Muscle of leg (tissue), 11 donors: ENCODE results near the gene NEGR1. TPM values are rescaled to one million over a fixed set of nuclear protein-coding genes. Genes with fewer than 3 reads are reported as not detected.
A peak's percentile ranks its signal among the peaks of the same experiment; 100 is the strongest.

Source experiments
- DNase-seq: peaks from one replicate; pipeline ENCODE4 v3.0.0; 2013
- H3K27ac ChIP-seq: one replicate; pipeline ENCODE4 v1.5.1; 2013; ENCODE audit warnings: mild to moderate bottlenecking, low read length, control low read depth
- H3K27me3 ChIP-seq: one replicate; pipeline ENCODE4 v1.6.1; 2013; ENCODE audit warnings: low read length; ENCODE audit not compliant: control insufficient read depth, insufficient read depth
- H3K36me3 ChIP-seq: one replicate; pipeline ENCODE4 v1.6.1; 2013; ENCODE audit warnings: low read length; ENCODE audit not compliant: control insufficient read depth, insufficient read depth
- H3K4me1 ChIP-seq: one replicate; pipeline ENCODE4 v1.6.1; 2013; ENCODE audit warnings: low read length; ENCODE audit not compliant: control insufficient read depth, insufficient read depth
- H3K4me3 ChIP-seq: one replicate; pipeline ENCODE4 v1.5.1; 2013; ENCODE audit warnings: low read length, control low read depth
- H3K9me3 ChIP-seq: replicated peaks from 2 replicates; pipeline ENCODE4 v1.6.1; 2013; ENCODE audit warnings: low read depth, low read length; ENCODE audit not compliant: control insufficient read depth
- WGBS: methylation state at CpG from one replicate; pipeline ENCODE4 v1.1.5; 2013; ENCODE audit warnings: missing lambda C conversion rate; ENCODE audit not compliant: insufficient coverage; 5-methylcytosine and 5-hydroxymethylcytosine counted together
- polyA plus RNA-seq, 8 donors: library from polyadenylated mRNA; unstranded; fragments of 120-200 nt; gene quantifications; one replicate each; pipeline versions ENCODE4 v1.2.1 to v1.2.3, GENCODE V29; 2013; ENCODE audit warnings: inconsistent platforms in 1 of 8, low replicate concordance in 1 of 8; ENCODE audit not compliant: insufficient read length in 8 of 8, insufficient read depth in 1 of 8
- total RNA-seq: library from RNA; stranded (reverse); fragments of 120-200 nt; gene quantifications from one replicate; pipeline ENCODE4 v1.2.4, GENCODE V29; 2013

Gene NEGR1
- total and polyA plus RNA-seq, 9 donors: 15.5 to 24.1 (median 22.1) TPM

- Histone ChIP-seq H3K9me3 (peaks cover 2% of the 10 kb centered on the region), H3K27ac (no peak overlapping the region), H3K27me3 (no peaks in the 10 kb centered on the region), H3K4me3 (no peak overlapping the region), H3K36me3 (no peaks in the 10 kb centered on the region), H3K4me1 (no peaks in the 10 kb centered on the region)
- no CpG with 5 or more reads among the region's 2 CpGs for WGBS
- no peak for DNase-seq
Observed at GRCh38 chr1:72202761-72203160, 79.6 kb downstream of the NEGR1 start.

GRCh38 chr1:72197786-72198185, 84.6 kb downstream of the NEGR1 start:
- Histone ChIP-seq H3K27ac (no peak overlapping the region), H3K36me3 (no peaks in the 10 kb centered on the region), H3K4me1 (no peaks in the 10 kb centered on the region), H3K9me3 (peaks cover 2% of the 10 kb centered on the region), H3K27me3 (no peaks in the 10 kb centered on the region), H3K4me3 (no peak overlapping the region)
- WGBS: no CpG with 5 or more reads among the region's 3 CpGs
- DNase-seq: no peak

- no peak overlapping the region for H3K27ac ChIP-seq
Observed at GRCh38 chr1:72186733-72187307, 95.5 kb downstream of the NEGR1 start.

GRCh38 chr1:72184099-72184701, 98.1 kb downstream of the NEGR1 start:
- WGBS: 83% methylated on average over 1 of the region's 3 CpGs
- no peaks in the 10 kb centered on the region for H3K9me3 ChIP-seq
- H3K4me1 ChIP-seq: no peaks in the 10 kb centered on the region
- no peak overlapping the region for H3K27ac ChIP-seq
- no peak for DNase-seq
- H3K27me3 ChIP-seq: no peaks in the 10 kb centered on the region
- no peak overlapping the region for H3K4me3 ChIP-seq
- H3K36me3 ChIP-seq: no peaks in the 10 kb centered on the region

More at GRCh38 chr1:72186733-72187307, 95.5 kb downstream of the NEGR1 start:
- Histone ChIP-seq H3K27me3 (no peaks in the 10 kb centered on the region), H3K4me3 (no peak overlapping the region), H3K36me3 (no peaks in the 10 kb centered on the region), H3K9me3 (no peaks in the 10 kb centered on the region), H3K4me1 (no peaks in the 10 kb centered on the region)
- WGBS: no CpG with 5 or more reads among the region's 1 CpG
- DNase-seq: peak; percentile 13

GRCh38 chr1:72182859-72183258, 99.5 kb downstream of the NEGR1 start:
- no peaks in the 10 kb centered on the region for H3K4me1 ChIP-seq
- no peak for DNase-seq
- no peak overlapping the region for H3K4me3 ChIP-seq
- no peaks in the 10 kb centered on the region for H3K36me3 ChIP-seq
- H3K9me3 ChIP-seq: no peaks in the 10 kb centered on the region
- H3K27me3 ChIP-seq: no peaks in the 10 kb centered on the region
- H3K27ac ChIP-seq: no peak overlapping the region

- Histone ChIP-seq H3K9me3 (no peaks in the 10 kb centered on the region), H3K36me3 (no peaks in the 10 kb centered on the region), H3K27ac (no peak overlapping the region), H3K4me3 (no peak overlapping the region), H3K4me1 (no peaks in the 10 kb centered on the region), H3K27me3 (no peaks in the 10 kb centered on the region)
- WGBS: no CpG with 5 or more reads among the region's 2 CpGs
- no peak for DNase-seq
Observed at GRCh38 chr1:72178266-72178665, 104.1 kb downstream of the NEGR1 start.

- Histone ChIP-seq H3K9me3 (no peaks in the 10 kb centered on the region), H3K4me1 (no peaks in the 10 kb centered on the region), H3K27me3 (no peaks in the 10 kb centered on the region), H3K27ac (no peak overlapping the region), H3K36me3 (no peaks in the 10 kb centered on the region), H3K4me3 (no peak overlapping the region)
- no CpG with 5 or more reads among the region's 1 CpG for WGBS
- peak; percentile 12 for DNase-seq
Observed at GRCh38 chr1:72177711-72178110, 104.6 kb downstream of the NEGR1 start.

GRCh38 chr1:72170246-72170645, 112.1 kb downstream of the NEGR1 start:
- H3K36me3 ChIP-seq: no peaks in the 10 kb centered on the region
- H3K27me3 ChIP-seq: no peaks in the 10 kb centered on the region
- no peak overlapping the region for H3K4me3 ChIP-seq
- DNase-seq: no peak
- H3K9me3 ChIP-seq: no peaks in the 10 kb centered on the region
- H3K27ac ChIP-seq: no peak overlapping the region
- no peaks in the 10 kb centered on the region for H3K4me1 ChIP-seq

GRCh38 chr1:72166426-72166825, 115.9 kb downstream of the NEGR1 start:
- no peak for DNase-seq
- H3K27me3 ChIP-seq: no peaks in the 10 kb centered on the region
- H3K9me3 ChIP-seq: no peaks in the 10 kb centered on the region
- H3K27ac ChIP-seq: no peak overlapping the region
- no peaks in the 10 kb centered on the region for H3K4me1 ChIP-seq
- WGBS: no CpG with 5 or more reads among the region's 2 CpGs
- no peaks in the 10 kb centered on the region for H3K36me3 ChIP-seq
- H3K4me3 ChIP-seq: no peak overlapping the region

GRCh38 chr1:72150508-72150907, 131.8 kb downstream of the NEGR1 start:
- no peaks in the 10 kb centered on the region for H3K27me3 ChIP-seq
- no peaks in the 10 kb centered on the region for H3K9me3 ChIP-seq
- H3K4me3 ChIP-seq: no peak overlapping the region
- no peak overlapping the region for H3K27ac ChIP-seq
- H3K4me1 ChIP-seq: no peaks in the 10 kb centered on the region
- no peak for DNase-seq
- H3K36me3 ChIP-seq: no peaks in the 10 kb centered on the region

- no peak for DNase-seq
- no CpG with 5 or more reads among the region's 4 CpGs for WGBS
- Histone ChIP-seq H3K4me1 (no peaks in the 10 kb centered on the region), H3K9me3 (no peaks in the 10 kb centered on the region), H3K4me3 (no peak overlapping the region), H3K27me3 (no peaks in the 10 kb centered on the region), H3K36me3 (no peaks in the 10 kb centered on the region), H3K27ac (no peak overlapping the region)
Observed at GRCh38 chr1:72141875-72142274, 140.5 kb downstream of the NEGR1 start.
